ENCODE results near the gene PEF1.
"Not testable (repeated sequence)": the region's sequence is repeated elsewhere in the genome, so short reads cannot be mapped to it uniquely, and the experiment has no call there.

Gene PEF1

GRCh38 chr1:31595836-31596736, 48.6 kb downstream of the PEF1 start:
- peak; percentile 44 for ATAC-seq
- H3K4me3 Mint-ChIP-seq: no peak overlapping the region
- H3K4me1 Mint-ChIP-seq: peaks cover 14% of the 10 kb centered on the region
- no peak overlapping the region for H3K27ac Mint-ChIP-seq
- H3K36me3 Mint-ChIP-seq: no peaks in the 10 kb centered on the region
- no peak for DNase-seq (ENCODE audit: low spot score in 2 of 2)
- no peaks in the 10 kb centered on the region for H3K9me3 Mint-ChIP-seq

GRCh38 chr1:31593770-31594632, 50.7 kb downstream of the PEF1 start:
- no peaks in the 10 kb centered on the region for H3K9me3 Mint-ChIP-seq
- no peak overlapping the region for H3K4me3 Mint-ChIP-seq
- DNase-seq (ENCODE audit: low spot score in 2 of 2) (peak; percentile 69 to 85), ATAC-seq (peak; percentile 93)
- no peaks in the 10 kb centered on the region for H3K36me3 Mint-ChIP-seq
- peaks cover 14% of the 10 kb centered on the region for H3K4me1 Mint-ChIP-seq
- no peak overlapping the region for H3K27ac Mint-ChIP-seq

- Mint-ChIP-seq H3K4me3 (no peak overlapping the region), H3K9me3 (no peaks in the 10 kb centered on the region), H3K27ac (no peak overlapping the region), H3K36me3 (no peaks in the 10 kb centered on the region), H3K4me1 (peaks cover 14% of the 10 kb centered on the region)
- DNase-seq (ENCODE audit: low spot score in 2 of 2) (no peak), ATAC-seq (no peak)
These were observed 51.5 kb downstream of the PEF1 start for GRCh38 chr1:31593136-31593665.

GRCh38 chr1:31592132-31592531, 52.5 kb downstream of the PEF1 start:
- Mint-ChIP-seq H3K4me1 (peaks cover 14% of the 10 kb centered on the region), H3K27ac (no peak overlapping the region), H3K9me3 (no peaks in the 10 kb centered on the region), H3K4me3 (no peak overlapping the region), H3K36me3 (no peaks in the 10 kb centered on the region)
- DNase-seq (ENCODE audit: low spot score in 2 of 2): no peak
- no peak for ATAC-seq

GRCh38 chr1:31591425-31592093, 53.1 kb downstream of the PEF1 start:
- ATAC-seq (no peak), DNase-seq (ENCODE audit: low spot score in 2 of 2) (no peak)
- H3K36me3 Mint-ChIP-seq: no peaks in the 10 kb centered on the region
- H3K27ac Mint-ChIP-seq: no peak overlapping the region
- peaks cover 11% of the 10 kb centered on the region for H3K4me1 Mint-ChIP-seq
- no peak overlapping the region for H3K4me3 Mint-ChIP-seq
- no peaks in the 10 kb centered on the region for H3K9me3 Mint-ChIP-seq

- Mint-ChIP-seq H3K36me3 (no peaks in the 10 kb centered on the region), H3K4me3 (no peak overlapping the region), H3K9me3 (no peaks in the 10 kb centered on the region), H3K27ac (no peak overlapping the region), H3K4me1 (peaks cover 2% of the 10 kb centered on the region)
- no peak for DNase-seq (ENCODE audit: low spot score in 2 of 2)
- ATAC-seq: no peak
These were observed 55.7 kb downstream of the PEF1 start for GRCh38 chr1:31588751-31589515.

GRCh38 chr1:31587720-31588423, 56.8 kb downstream of the PEF1 start:
- Mint-ChIP-seq H3K4me1 (no peaks in the 10 kb centered on the region), H3K9me3 (no peaks in the 10 kb centered on the region), H3K36me3 (no peaks in the 10 kb centered on the region), H3K27ac (no peak overlapping the region), H3K4me3 (no peak overlapping the region)
- ATAC-seq: peak; percentile 68
- DNase-seq (ENCODE audit: low spot score in 2 of 2): peak; percentile 41 to 77

- H3K9me3 Mint-ChIP-seq; DNase-seq (ENCODE audit: low spot score in 2 of 2); H3K27ac Mint-ChIP-seq; H3K4me3 Mint-ChIP-seq; H3K36me3 Mint-ChIP-seq; ATAC-seq; H3K4me1 Mint-ChIP-seq: not testable (repeated sequence)
These were observed 57.4 kb downstream of the PEF1 start for GRCh38 chr1:31587328-31587699.

- Mint-ChIP-seq H3K4me1 (no peaks in the 10 kb centered on the region), H3K27ac (no peak overlapping the region), H3K9me3 (no peaks in the 10 kb centered on the region), H3K4me3 (no peak overlapping the region), H3K36me3 (no peaks in the 10 kb centered on the region)
- DNase-seq (ENCODE audit: low spot score in 2 of 2): no peak
- no peak for ATAC-seq
These were observed 58.0 kb downstream of the PEF1 start for GRCh38 chr1:31586376-31587327.

GRCh38 chr1:31585736-31586365, 58.8 kb downstream of the PEF1 start:
- H3K9me3 Mint-ChIP-seq: no peaks in the 10 kb centered on the region
- no peak overlapping the region for H3K27ac Mint-ChIP-seq
- ATAC-seq (no peak), DNase-seq (ENCODE audit: low spot score in 2 of 2) (no peak)
- no peaks in the 10 kb centered on the region for H3K36me3 Mint-ChIP-seq
- H3K4me1 Mint-ChIP-seq: no peaks in the 10 kb centered on the region
- no peak overlapping the region for H3K4me3 Mint-ChIP-seq

GRCh38 chr1:31584869-31585735, 59.6 kb downstream of the PEF1 start:
- no peak overlapping the region for H3K27ac Mint-ChIP-seq
- DNase-seq (ENCODE audit: low spot score in 2 of 2): no peak
- no peaks in the 10 kb centered on the region for H3K36me3 Mint-ChIP-seq
- H3K9me3 Mint-ChIP-seq: no peaks in the 10 kb centered on the region
- no peak overlapping the region for H3K4me3 Mint-ChIP-seq
- no peaks in the 10 kb centered on the region for H3K4me1 Mint-ChIP-seq
- ATAC-seq: no peak
